ENCODE measurements around the gene RAB11FIP4. TPM values are rescaled to one million over a fixed set of nuclear protein-coding genes. Genes with fewer than 3 reads are reported as not detected.
"Not testable (repeated sequence)": the region's sequence is repeated elsewhere in the genome, so short reads cannot be mapped to it uniquely, and the experiment has no call there.

The RAB11FIP4 gene
- total RNA-seq, 2 donors from 2014 or later, result 0.68 to 3.7 TPM

DNA sequence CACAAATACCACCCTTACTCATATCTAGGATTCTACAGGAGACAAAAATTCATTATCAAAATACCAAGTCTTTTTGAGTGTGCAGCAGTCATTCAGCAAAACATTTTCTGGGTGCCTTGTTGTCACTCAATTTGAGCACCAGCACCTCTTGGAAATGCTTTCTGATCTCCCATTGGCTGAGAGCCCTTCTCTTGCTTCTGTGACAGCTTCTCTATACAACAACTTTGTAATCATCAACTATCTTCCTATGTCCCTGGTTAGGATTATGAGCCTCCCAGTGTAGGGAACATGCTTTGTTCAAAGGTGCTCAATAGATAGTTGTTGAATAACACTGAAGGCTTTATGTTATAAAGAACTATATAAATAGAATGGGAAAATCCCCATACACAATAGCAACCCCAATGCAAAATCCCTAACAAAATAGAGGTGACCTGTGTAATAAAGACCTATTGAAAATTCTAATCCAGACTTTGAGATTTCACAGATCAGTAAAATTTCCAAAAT lies 10.3 kb upstream of the RAB11FIP4 start:
- no peak overlapping the region for H3K4me3 ChIP-seq
- H3K27ac ChIP-seq, result no peak overlapping the region
- no peak for ATAC-seq (ENCODE audit: insufficient number of reproducible peaks, low FRiP score, low read depth)
- peaks cover 3% of the 10 kb centered on the region for H3K36me3 ChIP-seq
- H3K9me3 ChIP-seq, result no peaks in the 10 kb centered on the region
- H3K4me1 ChIP-seq (ENCODE audit: control insufficient read depth in 1 of 2, low read depth in 2 of 2), result no peaks in the 10 kb centered on the region
- H3K27me3 ChIP-seq (replicated peaks; ENCODE audit: insufficient read depth), result no peaks in the 10 kb centered on the region
- no peak for DNase-seq (ENCODE audit: low spot score)
- TF ChIP-seq CTCF (IDR thresholded peaks at IDR 0.05), result no peak

DNA sequence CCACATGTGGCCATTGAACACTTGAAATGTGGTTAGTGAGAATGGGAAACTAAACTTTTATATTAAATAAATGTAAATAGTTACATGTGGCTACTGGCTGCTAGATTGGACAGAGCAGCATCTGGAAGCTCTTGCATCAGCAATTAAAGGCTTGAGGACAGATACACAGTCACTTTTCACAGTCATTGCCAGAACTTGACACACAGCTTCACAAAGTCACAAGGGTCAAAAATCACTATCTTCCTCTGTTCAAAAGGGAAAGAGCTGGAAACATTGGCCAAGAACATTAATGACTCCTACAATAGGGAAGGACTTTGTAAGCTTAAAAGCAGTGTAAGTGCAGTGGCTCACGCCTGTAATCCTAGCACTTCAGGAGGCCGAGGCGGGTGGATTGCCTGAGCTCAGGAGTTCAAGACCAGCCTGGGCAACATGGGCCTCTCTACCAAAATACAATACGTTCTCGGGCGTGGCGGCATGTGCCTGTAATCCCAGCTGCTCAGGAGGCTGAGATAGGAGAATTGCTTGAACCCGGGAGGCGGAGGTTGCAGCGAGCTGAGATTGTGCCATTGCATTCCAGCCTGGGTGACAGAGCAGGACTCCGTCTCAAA lies 8.7 kb upstream of the RAB11FIP4 start:
- not testable (repeated sequence) for ATAC-seq (ENCODE audit: insufficient number of reproducible peaks, low FRiP score, low read depth); H3K4me1 ChIP-seq (ENCODE audit: control insufficient read depth in 1 of 2, low read depth in 2 of 2); H3K36me3 ChIP-seq; H3K27me3 ChIP-seq (replicated peaks; ENCODE audit: insufficient read depth); H3K9me3 ChIP-seq; H3K4me3 ChIP-seq; DNase-seq (ENCODE audit: low spot score); H3K27ac ChIP-seq

DNA sequence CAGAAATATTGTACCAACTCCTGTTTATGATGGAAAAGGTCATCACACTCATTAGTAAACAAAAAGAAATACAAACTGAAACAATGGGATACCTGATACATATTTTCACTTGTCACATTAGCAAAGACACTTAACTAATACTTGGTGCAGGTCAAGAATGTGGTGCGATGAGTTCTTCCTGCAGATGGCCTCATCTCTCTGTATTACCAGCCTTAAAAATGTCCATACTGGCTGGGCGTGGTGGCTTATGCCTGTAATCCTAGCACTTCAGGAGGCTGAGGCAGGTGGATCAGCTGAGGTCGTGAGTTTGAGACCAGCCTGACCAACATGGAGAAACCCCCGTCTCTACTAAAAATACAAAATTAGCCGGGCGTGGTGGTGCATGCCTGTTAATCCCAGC lies 8.0 kb upstream of the RAB11FIP4 start:
- not testable (repeated sequence) for DNase-seq (ENCODE audit: low spot score); ATAC-seq (ENCODE audit: insufficient number of reproducible peaks, low FRiP score, low read depth); H3K27me3 ChIP-seq (replicated peaks; ENCODE audit: insufficient read depth); H3K4me1 ChIP-seq (ENCODE audit: control insufficient read depth in 1 of 2, low read depth in 2 of 2); H3K4me3 ChIP-seq; H3K36me3 ChIP-seq; H3K27ac ChIP-seq; H3K9me3 ChIP-seq

- Histone ChIP-seq H3K36me3 (no peaks in the 10 kb centered on the region), H3K27me3 (replicated peaks; ENCODE audit: insufficient read depth) (no peaks in the 10 kb centered on the region), H3K4me3 (no peak overlapping the region), H3K9me3 (no peaks in the 10 kb centered on the region), H3K4me1 (ENCODE audit: control insufficient read depth in 1 of 2, low read depth in 2 of 2) (no peaks in the 10 kb centered on the region), H3K27ac (no peak overlapping the region)
- ATAC-seq (ENCODE audit: insufficient number of reproducible peaks, low FRiP score, low read depth) (no peak), DNase-seq (ENCODE audit: low spot score) (no peak)
- TF ChIP-seq CTCF (IDR thresholded peaks at IDR 0.05), result no peak
These were observed 5.8 kb upstream of the RAB11FIP4 start for GRCh38 chr17:31385428-31386285.

- Histone ChIP-seq H3K4me3 (no peak overlapping the region), H3K9me3 (no peaks in the 10 kb centered on the region), H3K27me3 (replicated peaks; ENCODE audit: insufficient read depth) (no peaks in the 10 kb centered on the region), H3K36me3 (no peaks in the 10 kb centered on the region), H3K4me1 (ENCODE audit: control insufficient read depth in 1 of 2, low read depth in 2 of 2) (peaks cover 4% of the 10 kb centered on the region in 2 donors), H3K27ac (no peak overlapping the region)
- DNase-seq (ENCODE audit: low spot score) (no peak), ATAC-seq (ENCODE audit: insufficient number of reproducible peaks, low FRiP score, low read depth) (no peak)
- TF ChIP-seq CTCF (IDR thresholded peaks at IDR 0.05), result no peak
These were observed 4.9 kb upstream of the RAB11FIP4 start for GRCh38 chr17:31386542-31387075.

- Histone ChIP-seq H3K4me1 (ENCODE audit: control insufficient read depth in 1 of 2, low read depth in 2 of 2) (peaks cover 8 to 11% of the 10 kb centered on the region in 2 donors), H3K27me3 (replicated peaks; ENCODE audit: insufficient read depth) (peaks cover 5% of the 10 kb centered on the region), H3K9me3 (no peaks in the 10 kb centered on the region), H3K27ac (no peak overlapping the region), H3K4me3 (no peak overlapping the region), H3K36me3 (no peaks in the 10 kb centered on the region)
- DNase-seq (ENCODE audit: low spot score) (no peak), ATAC-seq (ENCODE audit: insufficient number of reproducible peaks, low FRiP score, low read depth) (no peak)
- no peak for TF ChIP-seq CTCF (IDR thresholded peaks at IDR 0.05)
These were observed 4.0 kb upstream of the RAB11FIP4 start for GRCh38 chr17:31387438-31387837.
